GM21515 (cell line): Measurements from ENCODE around the gene AIRE.
"Not testable (repeated sequence)": the region's sequence is repeated elsewhere in the genome, so short reads cannot be mapped to it uniquely, and the experiment has no call there.

ENCODE experiments used
- ATAC-seq: cut with Tn5 transposase; IDR thresholded peaks from one replicate; pipeline ENCODE4 v1.9.1; 2021; ENCODE audit not compliant: unreplicated experiment

Gene AIRE

DNA sequence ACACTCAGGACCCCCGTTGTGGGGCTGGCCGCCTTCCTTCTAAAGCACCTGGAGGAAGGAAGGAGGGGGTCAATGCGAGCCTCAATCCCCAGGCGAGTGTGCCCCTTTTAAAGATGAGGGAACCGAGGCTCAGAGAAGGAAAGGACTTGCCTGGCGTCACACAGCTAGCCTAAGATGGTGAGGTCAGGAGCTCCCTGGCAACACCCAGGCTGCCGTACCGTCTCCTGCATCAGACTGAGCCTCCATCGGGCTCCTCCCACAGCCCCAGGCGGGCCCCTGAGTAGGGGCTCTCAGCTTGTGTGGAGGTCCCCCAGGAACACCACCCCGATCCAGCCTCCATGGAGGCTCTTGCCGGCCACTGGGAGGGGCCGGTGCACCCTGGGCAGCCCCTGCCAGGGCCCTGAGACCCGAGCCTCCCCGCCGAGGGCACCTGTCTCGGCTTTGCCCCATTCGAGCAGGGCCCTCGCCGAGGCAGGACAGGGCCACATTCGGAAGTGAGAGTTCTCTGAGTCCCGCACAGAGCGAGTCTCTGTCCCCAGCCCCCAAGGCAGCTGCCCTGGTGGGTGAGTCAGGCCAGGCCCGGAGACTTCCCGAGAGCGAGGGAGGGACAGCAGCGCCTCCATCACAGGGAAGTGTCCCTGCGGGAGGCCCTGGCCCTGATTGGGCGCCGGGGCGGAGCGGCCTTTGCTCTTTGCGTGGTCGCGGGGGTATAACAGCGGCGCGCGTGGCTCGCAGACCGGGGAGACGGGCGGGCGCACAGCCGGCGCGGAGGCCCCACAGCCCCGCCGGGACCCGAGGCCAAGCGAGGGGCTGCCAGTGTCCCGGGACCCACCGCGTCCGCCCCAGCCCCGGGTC is at the start of gene AIRE:
TSS of gene AIRE (plus strand) at position 739 of the 855 bp plus-strand sequence. CDS start 131 bp downstream, outside the sequence.
- no peak for ATAC-seq

DNA sequence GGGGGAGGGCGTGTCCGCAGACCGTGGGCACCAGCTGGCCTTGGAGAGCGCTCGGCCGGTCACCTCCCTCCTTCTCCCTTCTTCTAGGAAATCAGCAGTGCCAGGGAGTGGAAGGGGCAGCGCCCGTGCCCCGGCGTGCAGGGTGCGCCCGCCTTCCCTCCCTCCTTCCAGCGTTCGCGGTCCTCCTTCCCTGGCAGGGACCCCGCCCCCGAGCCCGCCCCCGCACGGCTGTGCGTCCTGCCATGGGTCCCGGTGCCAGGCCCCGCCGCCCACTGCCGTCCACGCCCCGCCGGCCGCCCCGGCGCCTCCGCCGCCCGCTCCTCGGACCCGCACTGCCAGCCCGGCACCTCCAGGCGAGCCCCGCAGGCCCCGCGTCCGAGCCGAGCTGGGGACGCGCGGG is 45.3 kb upstream of the AIRE start:
- not testable (repeated sequence) for ATAC-seq

DNA sequence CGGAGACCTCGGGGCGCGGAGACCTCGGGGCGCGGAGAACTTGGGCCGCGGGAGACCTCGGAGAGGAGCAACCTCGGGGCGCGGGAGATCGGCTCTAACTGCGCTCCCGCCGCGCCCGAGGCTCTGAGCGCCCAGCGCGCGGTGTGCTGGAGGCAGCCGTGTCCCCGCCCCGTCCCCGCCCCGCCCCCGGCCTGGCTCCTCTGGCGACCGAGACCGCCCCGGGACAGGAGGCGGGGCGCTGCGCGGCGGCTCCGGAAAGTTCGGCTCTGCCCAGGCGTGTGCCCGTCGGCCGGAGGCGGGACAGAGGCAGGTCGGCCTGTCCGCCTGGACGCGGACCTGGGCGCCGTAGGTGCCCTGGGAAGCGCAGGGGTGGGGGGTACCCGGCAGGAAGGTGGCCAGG is 44.8 kb upstream of the AIRE start, which contains the start of gene ICOSLG:
TSS of gene ICOSLG (minus strand) at position 102 of the 400 bp plus-strand sequence. CDS start 126 bp downstream, outside the sequence.
- ATAC-seq = not testable (repeated sequence)

DNA sequence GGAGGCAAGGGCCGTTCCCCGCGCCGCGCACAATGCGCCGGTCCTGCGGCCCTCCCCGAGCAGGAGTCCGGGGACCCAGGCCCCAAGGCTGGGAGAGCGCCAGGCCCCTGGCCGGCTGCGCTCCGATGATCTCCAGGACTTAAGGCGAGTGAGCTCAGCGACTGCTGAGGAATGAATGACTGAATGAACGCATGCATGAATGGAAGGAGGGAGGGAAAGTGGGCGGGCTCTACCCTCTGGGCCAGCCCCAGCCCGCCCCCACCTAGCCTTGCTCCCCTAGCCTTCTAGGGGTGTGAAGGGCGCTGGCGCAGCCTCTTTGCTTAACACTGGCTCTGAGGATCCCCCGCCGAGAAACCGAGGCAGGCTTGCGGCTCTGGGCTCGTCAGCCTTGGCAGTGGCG is 44.4 kb upstream of the AIRE start:
- peak; percentile 38 for ATAC-seq

DNA sequence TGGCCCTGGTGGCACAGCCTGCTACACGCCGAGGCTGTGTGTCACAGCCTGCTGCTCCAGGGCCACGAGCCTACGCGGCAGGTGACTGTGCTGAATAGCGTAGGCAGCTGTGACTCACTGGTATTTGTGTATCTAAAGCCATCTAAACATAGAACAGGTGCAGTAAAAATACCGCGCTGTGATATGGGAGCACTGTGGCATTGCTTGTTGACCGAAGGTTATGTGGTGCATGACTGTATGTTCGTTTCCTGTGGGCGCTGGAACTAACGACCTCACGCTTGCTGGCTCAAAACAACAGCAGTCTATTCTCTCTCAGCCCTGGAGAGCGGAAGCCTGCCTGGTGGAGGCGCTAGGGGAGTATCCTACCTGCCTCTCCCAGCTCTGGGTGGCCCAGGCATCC is 41.7 kb upstream of the AIRE start:
- peak; percentile 45 for ATAC-seq

DNA sequence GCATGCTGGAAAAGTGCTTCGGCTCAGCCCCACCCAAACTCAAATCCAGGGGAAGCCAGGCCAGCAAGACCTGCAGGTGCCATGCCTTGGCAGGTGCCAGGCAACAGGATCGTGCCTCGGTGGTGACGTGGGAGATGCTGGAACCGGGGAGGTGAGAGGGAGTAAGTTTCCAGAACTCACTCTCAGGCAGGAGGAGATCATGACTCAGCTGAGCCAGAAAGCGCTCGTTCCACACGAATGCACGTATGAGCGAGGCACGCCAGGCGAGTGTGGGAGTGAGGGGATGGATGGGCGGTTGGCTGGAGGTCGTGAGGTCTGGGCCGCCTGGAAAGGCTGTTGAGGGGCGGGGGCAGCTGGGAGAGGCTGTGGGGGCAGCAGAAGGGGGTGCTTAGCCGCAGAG is 37.8 kb upstream of the AIRE start:
- ATAC-seq = not testable (repeated sequence)

DNA sequence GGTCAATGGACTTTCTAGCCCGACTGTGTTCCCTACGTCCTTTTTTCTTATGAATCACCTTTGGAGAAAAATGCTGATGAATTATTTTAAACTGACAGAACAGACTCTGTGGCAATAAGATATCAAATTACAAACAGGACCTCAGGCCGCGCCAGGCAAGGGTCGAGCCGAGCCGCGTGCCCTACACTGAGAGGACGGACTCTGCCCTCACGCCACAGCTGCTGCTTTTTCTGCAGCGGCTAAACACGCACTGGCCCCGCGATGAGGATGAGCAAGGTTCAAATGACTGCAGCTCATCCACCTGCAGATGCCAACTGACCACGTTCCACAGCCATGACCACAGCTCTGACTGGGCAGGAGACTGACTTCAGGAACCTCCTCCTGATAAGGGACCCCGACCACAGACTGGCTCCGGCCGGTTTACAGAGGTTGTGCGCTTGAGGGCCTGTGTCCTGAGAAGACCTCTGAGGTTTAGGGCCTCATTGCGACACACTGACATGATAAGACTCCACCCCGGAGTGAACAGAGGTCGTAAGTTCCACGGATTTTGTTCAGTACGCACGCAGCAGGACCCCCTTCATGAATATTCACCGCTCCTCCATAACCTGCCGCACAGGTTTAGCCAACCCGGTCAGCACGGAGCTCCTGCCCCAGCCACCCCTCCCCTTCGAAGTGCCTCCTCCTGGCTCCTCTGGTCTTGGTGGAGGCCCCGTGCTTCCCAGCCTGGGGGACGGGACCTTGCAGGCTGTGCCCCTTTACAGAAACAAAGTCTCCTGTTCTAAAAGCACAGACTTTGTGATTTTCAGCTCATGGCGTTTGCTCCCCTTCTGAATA is 36.3 kb upstream of the AIRE start:
- not testable (repeated sequence) for ATAC-seq

DNA sequence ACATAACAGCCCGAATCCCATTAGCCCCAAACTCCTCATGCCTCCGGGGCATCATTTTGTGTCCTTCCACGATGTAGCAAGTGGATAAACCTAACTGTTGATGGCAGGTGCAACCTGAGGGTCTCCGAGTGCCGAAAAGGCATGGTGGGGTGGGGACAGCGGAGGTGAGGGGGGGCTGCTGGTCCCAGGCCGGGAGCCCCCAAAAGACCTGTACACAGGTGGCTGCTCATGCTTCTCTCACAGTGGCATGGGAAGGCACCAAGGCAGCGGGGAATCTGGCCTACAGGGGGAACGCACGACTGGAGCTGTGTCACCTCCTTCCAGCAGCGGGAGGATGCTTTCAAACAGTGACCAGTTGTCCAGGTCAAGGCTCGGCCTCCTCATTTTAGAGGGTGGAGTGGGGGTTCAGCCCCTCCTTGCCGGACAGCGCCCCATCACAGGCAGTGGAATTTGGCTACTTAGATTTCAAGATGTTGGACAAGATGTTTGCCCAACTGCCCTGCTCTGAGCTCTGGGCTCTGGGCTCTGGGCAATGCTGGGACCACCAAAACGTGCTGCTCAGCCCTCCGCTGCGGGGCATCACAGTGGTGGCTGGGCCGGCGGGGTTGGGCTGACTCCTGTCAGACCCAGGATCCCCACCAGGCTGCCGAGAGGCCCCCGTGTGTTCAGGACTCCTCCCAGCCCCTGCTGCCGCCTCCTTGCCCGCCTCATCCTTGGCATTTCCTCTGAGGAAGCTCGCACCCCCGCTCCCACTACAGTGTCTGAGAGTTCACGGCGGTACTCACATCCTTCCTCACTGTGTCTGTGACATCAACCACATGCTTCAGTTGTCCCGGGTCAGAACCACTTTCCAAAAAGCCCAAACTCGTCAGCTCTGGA is 31.6 kb upstream of the AIRE start:
- no peak for ATAC-seq

DNA sequence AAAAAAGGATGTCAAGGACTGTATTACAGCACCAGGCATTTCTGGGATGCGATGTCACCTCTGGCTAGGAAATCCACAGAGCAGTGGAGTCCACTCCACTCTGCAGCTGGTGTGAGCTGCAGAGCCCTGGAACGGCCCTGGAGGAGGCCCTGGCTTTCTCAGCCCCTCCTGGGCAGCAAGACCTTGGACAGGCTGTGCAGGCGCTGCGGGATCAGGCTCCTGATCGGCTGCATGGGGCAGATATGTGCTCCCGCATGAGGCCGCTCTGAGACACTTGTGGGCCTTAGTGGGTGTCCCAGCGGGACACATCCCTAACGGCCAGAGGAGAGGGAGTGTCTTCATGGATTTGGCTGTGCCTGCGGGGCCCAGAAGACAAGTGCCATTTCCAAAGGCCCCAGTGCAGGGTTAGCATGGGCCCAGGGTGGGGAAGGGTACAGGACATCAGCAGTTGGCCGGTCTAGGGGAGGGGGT is 30.1 kb upstream of the AIRE start:
- ATAC-seq = no peak

DNA sequence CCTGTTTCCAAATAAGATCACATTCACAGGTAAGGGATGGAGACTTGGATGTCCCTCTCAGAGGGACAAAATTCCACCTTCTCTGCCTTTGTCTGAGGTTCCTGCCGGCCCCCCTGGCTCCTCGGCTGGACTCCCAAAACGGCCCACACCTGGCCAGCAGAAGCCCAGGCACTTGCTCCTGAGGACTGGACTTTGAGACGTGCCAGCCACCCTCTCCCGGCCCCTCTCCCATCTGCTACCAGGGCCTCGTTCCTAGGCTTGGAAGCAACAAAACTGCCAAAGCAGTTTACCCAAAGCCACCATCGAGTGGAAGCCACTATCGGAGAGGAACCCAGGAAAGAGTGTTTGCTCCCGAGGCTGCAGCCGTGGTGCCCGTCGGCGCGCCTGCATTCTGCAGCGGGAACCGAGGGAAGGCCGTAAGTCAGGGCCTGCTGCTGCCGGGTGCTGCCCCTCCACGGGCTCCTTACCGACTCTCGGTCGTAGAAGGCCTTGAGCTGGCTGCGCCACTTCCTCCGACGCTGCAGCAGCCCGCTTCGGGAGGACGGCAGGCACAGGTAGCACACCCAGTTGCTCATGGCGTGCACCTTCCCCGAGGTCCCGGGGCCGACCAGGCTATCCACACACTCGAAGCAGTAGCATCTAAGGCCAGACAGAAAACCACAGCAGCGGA is 27.5 kb upstream of the AIRE start:
- ATAC-seq = no peak

DNA sequence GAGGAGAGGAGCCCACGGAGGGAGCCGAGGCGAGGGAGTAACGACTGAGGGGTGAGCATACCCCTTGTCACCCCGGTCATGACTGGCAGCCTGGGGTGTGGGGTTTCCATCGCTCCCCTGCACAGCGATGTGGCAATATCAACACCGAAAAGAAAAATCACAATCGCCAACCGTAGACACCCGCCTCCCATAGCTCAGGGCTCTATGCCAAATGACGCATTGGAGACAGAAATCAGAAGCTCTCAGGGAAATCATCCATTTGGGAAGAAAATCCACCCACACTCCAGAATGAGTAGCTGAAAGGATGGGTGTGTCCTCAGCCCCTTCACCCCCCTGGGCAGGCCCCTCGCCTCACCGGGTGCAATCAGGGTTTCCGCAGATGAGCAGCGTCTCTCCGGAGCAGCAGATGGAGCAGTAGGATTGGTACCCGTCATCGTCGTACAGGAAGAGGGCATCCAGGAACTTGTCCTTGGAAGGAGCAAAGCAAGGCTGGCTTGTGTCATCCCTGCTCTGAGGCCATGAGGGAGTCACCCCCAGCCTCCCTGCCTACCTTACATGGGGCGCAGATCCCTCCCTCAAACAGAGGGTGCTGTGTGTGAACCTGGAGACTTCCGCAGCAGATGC is 26.5 kb upstream of the AIRE start:
- ATAC-seq = no peak

DNA sequence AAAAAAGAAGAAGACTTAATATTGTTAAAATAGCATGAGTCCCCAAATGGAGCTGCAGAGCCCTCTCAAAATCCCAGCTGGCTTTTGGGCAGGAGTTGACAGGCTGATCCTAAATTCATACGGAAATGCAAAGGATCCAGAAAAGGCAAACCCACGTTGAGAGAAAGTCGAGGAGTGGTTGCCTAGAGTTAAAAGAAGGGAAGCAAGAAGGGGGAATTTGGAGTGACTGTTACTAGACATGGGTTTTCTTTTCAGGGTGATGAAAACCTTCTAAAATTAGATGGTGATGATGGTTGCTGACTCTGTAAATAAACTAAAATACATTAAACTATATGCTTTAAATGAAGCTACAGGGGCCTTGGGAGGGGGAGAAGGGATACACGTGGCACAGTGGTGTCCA is 25.6 kb upstream of the AIRE start:
- no peak for ATAC-seq

DNA sequence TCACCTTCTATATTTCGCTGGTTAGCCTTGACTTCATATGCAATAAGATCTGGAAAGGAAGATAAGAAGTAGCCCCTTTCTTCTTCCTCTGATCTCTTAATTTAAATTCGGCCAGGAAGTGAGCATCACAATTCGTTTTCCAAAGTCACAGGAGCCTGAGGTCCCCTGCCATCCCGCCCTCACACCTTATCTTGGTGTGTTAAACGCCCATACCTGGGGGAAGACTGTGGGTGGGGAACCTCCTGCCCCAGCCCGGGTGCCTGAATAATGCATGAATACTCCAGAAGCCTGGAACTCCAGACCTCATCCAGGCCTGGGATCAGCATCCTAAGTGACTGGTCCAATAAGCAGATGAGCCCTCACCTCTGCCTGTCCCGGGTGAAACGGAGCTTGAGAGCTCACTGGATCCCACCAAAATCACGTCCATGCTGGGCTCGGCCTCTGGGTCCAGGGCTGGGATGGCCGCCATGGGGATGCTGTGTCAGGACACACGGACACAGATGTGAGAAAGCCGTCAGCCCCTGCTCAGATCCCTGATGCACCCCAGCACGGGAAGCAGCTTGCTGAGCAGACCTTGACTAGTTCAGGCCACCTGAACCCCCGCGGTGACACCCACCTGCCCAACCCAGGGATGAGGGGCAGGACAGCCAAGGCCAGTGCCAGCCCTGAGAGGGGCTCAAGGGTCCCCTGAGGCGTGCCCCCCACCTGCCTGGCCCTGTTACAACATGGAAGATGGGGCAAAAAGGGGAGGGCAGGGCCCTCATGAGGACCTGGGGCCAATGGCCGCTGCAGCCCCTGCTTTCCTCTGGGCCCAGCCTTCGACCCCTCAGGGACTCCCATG is 24.7 kb upstream of the AIRE start:
- no peak for ATAC-seq

DNA sequence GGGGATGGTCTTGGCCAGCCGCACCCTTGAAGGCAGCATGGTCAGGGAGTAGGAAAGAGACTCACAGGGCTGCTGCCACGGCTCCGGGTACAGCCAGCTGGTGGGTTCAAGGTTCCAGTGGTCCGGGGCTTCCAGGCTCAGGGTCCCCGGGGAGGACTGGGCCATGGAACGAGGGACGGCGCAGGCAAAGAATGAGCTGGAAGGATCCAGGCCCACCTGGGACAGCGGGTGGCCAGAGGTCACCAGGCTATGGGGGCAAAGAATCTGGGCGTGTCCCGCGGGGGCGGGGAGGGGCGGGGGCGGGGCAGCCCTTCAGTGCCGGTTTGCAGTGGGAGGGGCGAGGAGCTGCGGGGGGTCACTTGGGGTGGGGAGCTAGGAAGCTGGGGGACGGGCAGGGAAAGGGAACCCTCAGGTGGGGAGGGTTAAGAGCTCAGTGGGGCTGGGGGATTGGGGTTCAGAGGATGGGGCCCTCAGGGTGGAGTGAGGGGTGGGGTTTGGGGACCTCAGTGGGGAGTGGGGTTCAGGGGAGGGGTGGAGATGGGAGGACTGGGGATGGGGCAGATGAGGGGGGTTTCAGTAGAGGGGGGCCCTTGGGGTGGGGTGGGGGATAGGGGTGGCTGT is 23.9 kb upstream of the AIRE start, which contains the start of gene DNMT3L:
TSS of gene DNMT3L (minus strand) at position 223 of the 621 bp plus-strand sequence. CDS start 638 bp downstream, outside the sequence.
- ATAC-seq = no peak

DNA sequence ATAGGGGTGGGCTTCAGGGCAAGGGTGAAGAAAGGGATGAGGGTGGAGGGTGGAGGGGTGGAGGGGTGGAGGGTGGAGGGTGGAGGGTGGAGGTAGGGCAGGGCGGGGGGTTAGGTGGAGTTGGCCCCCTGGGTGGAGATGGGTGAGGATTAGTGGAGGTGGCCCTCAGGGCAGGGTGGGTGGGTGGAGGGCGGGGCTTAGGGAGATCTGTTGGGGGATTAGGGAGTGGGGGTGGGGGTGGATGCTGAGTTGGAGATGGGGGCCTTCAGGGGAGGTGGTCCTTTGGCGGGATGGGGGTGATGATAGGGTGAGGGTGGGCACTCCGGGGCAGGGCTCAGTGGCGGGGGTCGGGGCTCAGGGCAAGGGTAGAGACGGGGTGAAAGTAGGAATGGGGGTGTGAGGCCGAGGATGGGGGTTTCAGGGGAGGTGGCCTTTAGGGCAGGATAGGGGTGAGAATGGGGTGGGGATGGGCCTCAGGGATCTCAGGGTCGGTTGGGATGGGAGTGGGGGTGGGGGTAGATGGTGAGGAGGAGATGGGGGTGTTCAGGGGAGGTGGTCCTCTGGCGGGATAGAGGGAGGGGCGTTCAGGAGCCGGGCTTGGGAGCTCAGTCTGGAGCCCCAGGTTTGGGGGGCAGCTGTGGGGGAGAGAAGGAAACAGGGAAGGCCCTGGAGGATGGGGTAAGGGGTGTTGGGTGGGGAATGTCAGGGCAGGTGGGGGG is 23.2 kb upstream of the AIRE start:
- ATAC-seq = no peak

DNA sequence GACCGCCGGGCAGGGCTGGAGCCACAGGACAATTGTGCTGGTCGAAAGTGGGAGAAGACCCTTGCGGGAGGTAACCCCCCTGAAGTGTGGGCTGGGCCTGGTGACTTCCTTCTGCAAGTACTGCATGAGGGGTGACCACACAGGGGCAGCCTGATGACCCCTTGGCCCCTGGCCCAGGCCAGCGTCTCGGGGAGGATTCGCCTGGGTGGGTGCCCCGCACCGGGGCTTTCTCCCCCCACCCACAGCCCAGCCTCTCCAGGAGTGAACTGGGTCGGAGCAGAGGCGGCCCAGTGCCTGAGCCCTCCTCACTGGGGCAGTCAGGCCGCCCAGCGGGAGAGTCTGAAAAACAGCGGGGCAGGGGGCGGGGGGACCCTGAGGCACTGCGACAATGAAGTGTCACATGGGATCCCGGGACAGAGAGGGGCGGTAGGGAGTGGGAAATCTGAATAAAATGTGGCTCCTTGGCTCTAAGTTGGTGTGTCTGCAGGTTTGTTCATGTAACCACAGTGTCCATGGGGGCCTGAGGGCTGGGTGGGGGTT is 22.4 kb upstream of the AIRE start:
- ATAC-seq = no peak

DNA sequence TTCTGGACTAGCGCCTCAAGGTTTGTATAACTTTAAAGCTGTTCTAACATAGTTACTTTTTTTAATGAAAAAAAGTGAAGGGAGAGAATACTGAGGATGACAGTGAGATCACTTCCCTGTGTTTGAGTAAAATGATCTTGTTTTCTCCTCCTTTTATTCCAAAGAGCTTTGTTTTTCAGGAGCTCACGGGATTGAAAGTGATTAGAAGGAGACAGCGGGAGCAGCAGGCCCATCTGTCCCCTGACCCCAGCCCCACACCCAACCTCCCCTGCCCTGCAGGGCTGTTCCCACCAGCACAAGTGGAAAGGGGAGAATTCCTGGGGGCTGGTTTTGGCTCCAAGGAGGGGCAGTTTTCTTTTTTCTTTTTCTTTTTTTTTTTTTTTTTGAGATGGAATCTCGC is 21.9 kb upstream of the AIRE start:
- ATAC-seq = no peak
